Fibroblast of pulmonary artery (primary cell): Measurements from ENCODE around the gene PGPEP1.

Experiments
- DNase-seq: peaks from one replicate; pipeline ENCODE4 v3.0.0-alpha.2; 2010; ENCODE audit warnings: low read depth
- H3K4me3 ChIP-seq: replicated peaks from 2 replicates; pipeline ENCODE4 v1.5.1; 2011; ENCODE audit warnings: low read depth, mild to moderate bottlenecking, control low read depth, low read length, moderate library complexity
- CTCF ChIP-seq: IDR thresholded peaks from 2 replicates; pipeline ENCODE4 v1.5.1; 2011; ENCODE audit warnings: mild to moderate bottlenecking, control low read depth, low read length, inconsistent platforms; ENCODE audit errors: missing control alignments

The PGPEP1 gene

GRCh38 chr19:18390065-18390907 is 49.9 kb downstream of the PGPEP1 start:
- TF ChIP-seq CTCF: no peak
- H3K4me3 ChIP-seq: no peak overlapping the region
- DNase-seq: peak; percentile 43

DNA sequence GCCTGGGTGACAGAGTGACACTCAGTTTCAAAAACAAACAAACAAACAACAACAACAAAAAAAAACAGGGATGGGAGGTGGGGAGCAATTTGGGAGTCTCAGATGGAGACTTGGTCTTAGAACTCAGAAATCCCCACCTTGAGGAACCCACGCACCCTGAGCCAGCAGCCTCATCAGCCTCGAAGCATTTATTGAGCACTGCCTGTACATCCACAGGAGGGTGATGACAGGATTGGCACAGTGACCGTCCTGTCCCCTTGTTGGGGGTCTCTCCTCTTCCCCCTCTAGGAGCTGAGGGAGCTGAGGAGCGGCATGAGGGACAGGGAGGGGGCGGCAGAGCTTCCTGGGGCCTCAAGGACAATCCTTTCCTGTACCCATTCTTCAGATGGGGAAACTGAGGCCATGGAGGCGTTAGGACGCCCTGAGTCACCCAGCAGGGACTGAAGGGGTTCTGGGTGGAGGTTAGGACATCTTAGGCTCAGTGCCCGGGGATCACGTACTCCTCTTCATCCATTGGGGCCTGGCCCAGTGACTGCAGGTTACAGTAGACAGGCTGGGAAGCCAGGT is 51.2 kb downstream of the PGPEP1 start:
- no peak for DNase-seq
- H3K4me3 ChIP-seq: no peak overlapping the region
- TF ChIP-seq CTCF: no peak

DNA sequence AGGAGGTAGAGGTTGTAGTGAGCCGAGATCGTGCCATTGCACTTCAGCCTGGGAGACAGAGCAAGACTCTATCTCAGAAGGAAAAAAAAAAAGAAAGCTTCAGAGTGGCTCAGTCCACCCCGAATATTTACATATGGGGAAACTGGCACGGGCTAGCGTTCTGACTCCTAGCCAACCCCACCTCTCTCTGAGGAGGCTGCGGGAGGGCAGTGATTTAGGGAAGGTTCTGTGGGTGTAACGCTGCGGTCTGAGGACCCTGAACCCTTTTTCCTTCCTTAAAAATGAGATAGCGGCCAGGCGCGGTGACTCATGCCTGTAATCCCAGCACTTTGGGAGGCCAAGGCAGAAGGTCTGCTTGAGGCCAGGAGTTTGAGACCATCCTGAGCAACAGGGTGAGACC is 52.0 kb downstream of the PGPEP1 start:
- DNase-seq: peak; percentile 75
- no peak overlapping the region for H3K4me3 ChIP-seq
- TF ChIP-seq CTCF: no peak

DNA sequence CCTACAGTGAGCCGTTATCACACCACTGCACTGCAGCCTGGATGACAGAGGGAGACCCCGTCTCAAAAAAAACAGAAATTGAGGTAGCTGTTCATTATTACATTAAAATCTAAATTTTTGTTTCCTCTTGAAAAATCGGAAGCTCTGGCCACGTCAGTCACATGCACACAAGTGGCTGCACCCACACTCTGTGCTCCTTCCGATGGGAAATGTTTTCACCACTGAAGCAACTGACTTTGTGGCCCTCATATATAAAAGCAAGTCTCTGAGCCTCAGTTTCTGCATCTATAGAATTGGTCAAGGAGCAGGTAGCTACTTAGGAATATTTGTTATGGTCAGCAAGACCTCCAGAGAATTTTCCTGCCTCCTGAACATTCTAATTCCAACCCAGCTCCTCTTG is 52.5 kb downstream of the PGPEP1 start:
- no peak overlapping the region for H3K4me3 ChIP-seq
- TF ChIP-seq CTCF: no peak
- DNase-seq: no peak

GRCh38 chr19:18393836-18394235 is 53.4 kb downstream of the PGPEP1 start:
- no peak for DNase-seq
- no peak for TF ChIP-seq CTCF
- H3K4me3 ChIP-seq: no peak overlapping the region

GRCh38 chr19:18396471-18397241 is 56.3 kb downstream of the PGPEP1 start:
- no peak for TF ChIP-seq CTCF
- DNase-seq: no peak

More at GRCh38 chr19:18396471-18397241, 56.3 kb downstream of the PGPEP1 start:
- H3K4me3 ChIP-seq: no peak overlapping the region
